Transverse colon (tissue), 3 donors: ENCODE data around the gene DAO.

Experiments
- CTCF ChIP-seq, 5 experiments: fragments of 200-600 bp in 3 of 5; fragments of 450-650 bp in 2 of 5; sonication (generic) in 3 of 5; IDR thresholded peaks; 1 replicate in 2 of 5; 2 replicates in 3 of 5; pipeline ENCODE4 v1.5.1; 2016 to 2017; ENCODE audit warnings: antibody characterized with exemption in 5 of 5, inconsistent platforms in 3 of 5, mild to moderate bottlenecking in 2 of 5, moderate library complexity in 1 of 5
- POLR2A ChIP-seq: fragments of 450-650 bp; IDR thresholded peaks from one replicate; pipeline ENCODE4 v1.6.1; 2016; ENCODE audit warnings: antibody characterized with exemption, mild to moderate bottlenecking, moderate library complexity

- TF ChIP-seq CTCF (IDR thresholded peaks at IDR 0.05) (no peak), POLR2A (no peak)
Measured at GRCh38 chr12:108839018-108839889, 40.6 kb upstream of the DAO start.
